ENCODE measurements around the gene TTR.

The TTR gene

DNA sequence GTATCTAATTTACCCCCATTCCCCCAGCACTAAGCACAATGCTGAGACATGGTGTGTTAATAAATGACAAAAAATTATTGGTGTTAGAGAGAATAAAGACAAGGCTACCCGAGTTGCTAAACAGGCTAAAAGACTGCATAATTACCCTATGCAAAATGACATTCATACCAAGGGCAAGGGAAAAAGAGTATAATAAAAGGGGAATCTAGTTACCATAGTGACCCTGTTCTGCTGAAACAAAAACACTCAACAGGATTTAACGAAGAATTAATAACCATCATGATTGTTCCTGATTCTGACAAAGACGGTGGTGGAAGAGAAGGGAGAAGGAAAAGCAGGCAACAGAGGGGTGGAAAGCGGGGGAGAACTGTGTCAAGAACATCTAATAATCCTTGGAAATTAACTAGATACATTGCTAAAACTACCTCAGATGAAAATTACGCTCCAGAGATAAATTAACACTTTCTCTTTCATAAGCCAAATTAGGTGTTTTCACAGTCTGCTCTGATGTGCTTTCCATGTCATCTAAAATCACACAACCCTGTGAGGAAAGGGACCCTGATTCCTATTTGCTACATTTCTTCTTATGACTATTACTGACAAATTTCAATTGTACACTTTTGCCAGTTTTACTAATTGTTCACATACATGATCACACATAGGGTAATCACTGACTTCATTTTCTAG, 25.5 kb downstream of the TTR start:
- no peak for DNase-seq

DNA sequence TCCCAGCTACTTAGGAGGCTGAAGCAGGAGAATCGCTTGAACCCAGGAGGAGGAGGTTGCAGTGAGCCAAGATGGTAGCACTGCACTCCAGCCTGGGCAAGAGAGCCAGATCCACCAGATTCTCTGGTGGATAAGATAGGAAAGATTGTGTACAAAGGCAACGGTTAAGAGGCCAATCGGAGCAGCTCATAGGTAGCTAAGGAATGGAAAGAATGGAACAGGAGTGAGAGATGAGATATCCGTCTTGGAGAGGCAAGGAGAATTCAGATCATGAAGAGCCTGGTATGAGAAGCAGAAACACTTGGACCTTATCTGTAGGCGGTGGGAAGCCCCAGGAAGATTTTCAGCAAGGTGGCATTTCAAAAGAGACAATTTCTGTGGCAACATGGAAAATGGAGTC, 27.1 kb downstream of the TTR start:
- DNase-seq: no peak

DNA sequence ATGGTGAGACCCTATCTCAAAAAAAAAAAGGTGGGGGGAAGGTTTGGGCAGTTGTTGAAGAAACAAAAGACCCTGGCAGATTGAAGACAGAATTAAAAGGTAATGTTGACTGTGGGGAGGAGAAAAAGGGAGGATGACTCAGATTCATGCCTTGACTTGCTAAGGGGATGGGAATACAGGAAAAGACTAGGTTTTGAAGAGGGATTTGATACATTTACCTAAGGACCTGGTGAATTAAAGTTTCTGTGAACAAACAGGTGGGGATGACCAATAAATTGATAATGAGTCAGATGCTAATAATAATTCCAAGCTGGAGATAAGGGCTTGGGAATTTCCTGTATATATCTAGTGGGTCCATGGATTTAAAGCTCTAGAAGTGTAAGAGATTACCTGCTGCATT, 27.6 kb downstream of the TTR start:
- DNase-seq: no peak

DNA sequence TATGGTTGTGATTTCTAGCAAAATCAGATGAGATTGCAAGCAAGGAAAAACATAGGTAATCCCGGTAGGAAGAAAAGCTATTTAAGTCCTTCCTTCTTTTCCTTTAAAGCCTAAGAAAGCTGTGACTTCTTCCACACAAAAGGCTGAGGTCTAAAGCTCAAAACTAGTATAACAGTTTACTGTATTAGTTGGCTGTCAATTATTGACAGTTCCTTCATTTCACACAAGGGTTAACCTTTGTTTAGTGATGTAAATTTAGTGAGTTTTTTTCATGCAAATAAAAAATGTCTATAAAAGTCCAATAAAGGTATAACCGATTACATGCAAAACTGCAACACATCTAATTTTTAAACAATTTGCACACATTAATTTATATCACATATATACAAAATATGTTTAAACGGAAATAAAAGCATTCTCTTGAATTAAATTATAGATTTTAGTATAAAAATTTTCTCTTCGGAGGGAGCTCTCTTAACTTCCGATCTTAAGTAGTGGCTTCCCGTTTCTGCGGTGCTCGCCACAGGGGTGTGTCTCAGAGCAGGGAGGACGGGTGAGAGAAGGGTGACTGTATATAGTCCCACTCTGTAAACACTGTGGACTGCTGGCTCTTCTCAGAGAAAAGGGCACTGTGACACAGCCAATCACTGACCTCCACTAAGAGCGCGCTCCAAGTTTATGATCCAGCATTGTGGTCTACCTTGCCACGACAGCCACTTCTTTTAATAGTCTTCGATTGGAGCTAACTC, 33.4 kb downstream of the TTR start:
- no peak for DNase-seq

DNA sequence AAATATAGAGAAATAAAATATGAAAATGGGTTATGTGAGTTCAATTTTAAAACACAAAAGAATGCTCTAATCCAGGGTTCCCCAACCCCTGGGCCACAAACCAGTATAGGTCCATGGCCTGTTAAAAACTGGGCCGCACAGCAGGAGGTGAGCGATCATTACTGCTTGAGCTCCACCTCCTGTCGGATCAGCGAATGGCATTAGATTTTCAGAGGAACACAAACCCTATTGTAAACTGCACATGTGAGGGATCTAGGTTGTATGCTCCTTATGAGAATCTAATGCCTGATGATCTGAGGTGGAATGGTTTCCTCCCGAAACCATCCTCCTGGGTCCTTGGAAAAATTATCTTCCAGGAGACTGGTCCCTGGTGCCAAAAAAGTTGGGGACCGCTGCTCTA, 34.7 kb downstream of the TTR start:
- DNase-seq: no peak

DNA sequence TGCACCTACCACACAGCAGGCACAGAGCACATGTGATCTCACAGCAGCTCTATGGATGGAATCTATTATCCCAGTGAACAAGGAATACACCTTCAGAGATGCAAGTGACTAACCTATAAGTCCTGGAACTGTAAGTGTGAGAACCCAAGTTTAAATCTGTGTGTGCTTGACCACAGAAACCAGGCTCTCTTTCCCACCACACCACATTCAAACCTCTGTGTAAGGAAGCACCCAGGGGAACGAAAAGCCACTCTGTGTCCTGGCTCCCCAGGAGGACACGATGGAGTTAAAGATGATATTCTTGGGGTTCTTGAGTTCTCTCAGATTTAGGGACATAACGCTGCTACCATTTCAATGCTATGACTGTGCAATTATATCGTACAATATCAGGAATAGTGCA, 38.9 kb downstream of the TTR start:
- no peak for DNase-seq

DNA sequence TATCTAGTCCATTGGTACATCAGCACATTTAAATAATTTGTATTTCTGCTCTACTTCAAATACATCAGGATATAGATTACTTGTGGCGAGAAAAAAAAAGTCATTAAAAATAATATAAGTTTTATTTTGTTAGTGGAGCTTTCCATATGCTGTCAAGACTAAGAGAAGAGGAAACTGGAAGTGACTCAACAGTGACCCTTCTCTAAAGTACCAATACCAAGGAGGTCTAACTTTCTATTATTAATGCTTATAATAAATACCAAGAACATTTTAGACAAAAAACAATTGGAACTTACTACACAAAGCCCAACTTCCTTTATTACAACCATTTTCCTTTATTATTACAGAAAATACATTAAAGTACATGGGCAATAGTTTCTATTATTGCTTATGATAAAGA, 39.8 kb downstream of the TTR start:
- no peak for DNase-seq

DNA sequence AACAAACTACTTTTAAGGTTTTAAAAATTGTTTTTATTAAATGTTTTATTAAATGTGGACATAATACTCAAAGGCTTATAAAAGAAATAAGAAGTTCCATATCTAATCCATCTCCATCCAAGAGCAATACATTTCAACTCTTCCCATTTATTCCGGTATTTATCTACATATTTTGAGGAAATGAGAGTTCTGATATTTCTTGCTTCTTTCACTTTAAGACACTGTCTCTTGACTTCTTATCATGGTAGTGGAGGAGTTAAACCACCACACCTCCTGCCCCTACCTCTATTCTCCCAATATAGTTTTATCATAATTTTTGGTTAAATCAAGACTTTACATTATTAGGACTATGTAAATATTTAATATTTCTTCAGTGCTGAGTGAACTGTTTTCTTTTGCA, 40.7 kb downstream of the TTR start:
- no peak for DNase-seq

DNA sequence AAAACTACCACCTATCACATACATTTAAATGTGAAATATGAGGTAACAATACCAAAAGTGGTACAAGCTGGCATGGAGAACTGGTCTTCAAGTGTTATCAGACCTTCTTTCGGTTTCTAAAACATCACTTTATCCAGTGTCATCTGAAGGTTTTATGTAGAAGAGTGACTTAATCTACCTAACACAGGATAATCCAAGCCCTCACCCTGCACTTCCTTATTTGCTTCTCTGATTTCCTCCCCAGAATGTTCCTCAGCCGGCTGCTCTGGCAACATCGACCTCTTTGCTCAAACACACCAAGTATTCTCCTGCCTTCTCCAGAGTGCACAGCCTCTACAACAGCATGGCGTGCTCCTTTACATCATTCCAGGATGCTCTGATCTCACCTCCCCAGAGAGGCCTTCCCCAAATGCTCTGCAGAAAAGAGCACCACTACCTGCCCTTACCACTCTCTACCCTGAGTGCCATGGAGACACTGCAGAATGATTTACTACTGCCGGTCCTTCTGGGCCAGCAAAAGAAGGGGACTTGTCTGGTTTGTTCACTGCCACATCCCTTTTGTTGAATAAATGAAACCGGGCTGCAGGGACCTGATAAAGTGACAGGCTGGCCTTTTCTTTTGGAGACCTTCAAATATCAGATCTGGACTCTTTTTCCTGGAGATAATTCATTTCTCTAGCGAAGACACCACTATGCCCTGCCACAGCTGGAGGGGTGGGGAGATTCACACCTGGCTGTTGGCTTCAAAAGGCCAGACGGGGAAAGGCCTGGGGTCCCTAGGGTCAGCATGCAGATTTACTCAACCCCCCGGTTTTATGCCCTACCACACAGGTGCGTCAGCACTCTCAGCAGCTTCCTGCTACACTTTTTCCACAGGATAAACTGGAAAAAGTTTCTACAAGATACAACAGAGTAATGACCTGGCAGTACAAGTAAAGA, 42.0 kb downstream of the TTR start:
- no peak for DNase-seq

DNA sequence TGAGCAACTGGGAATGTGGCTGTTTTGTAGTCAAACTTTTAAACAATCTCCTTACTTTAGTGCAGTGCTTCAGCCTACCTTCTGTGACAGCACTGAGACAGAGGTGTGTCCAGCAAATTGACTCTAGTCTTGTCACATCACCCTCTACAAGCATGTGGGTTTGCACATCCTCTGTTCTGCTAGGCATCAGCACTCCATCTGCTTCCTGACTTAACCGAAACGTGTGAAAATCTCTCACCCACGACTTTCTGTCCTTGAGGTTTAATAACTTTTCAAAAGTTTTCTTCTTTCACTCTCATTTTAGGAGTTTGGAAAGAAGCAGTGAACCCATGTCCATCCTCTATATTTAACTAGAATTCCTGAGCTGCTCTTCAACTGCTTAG, 42.6 kb downstream of the TTR start:
- no peak for DNase-seq

DNA sequence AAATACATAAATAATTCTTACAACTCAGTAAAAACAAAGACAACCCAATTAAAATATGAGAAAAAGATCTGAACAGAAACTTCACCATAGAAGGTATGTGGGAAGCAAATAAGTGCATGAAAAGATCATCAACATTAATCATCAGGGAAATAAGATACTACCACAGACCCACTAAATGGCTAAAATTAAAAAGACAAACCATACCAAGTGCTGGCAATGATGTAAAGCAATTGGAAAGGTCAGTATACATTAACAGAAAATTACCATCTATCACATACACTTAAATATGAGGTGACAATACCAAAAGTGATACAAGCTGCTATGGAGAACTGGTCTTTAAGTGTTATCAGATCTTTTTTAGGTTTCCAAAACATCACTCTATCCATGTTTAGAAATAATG, 44.7 kb downstream of the TTR start:
- no peak for DNase-seq

DNA sequence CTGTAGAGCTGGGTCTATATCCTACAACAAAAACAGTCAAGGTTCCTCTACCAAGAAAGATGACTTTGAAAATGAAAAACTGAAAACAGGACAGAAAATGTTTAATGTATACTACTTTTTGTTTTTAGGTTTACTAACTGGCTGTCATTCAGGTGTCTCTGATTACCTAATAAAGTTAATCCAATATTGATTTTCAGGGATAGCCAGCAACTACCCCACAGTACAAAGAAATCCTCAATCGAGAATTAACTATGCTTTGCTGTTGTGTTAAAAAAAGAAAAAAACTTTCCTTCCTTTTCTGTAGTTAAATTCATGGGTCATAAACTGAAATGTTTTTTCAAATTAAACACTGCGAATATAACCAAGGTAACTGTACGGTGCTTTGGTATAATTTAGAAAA, 45.8 kb downstream of the TTR start:
- DNase-seq: no peak

DNA sequence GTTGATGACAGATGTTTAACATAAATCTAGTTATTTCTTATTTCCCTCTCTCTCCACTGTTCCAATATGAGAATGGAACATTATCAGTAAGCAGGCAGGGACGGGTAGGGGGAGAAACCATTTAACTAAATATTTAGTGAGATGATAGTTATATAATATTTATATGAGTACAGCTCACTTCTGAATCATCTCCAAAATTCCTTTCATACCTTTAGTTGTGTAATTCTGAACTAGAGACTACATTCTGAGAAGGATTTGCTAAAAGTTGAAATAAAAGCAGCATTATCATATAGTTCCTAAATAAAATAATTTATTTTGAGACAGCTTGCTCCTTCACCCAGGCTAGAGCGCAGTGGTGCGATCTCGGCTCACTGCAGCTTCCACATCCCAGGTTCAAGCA, 51.3 kb downstream of the TTR start:
- DNase-seq: no peak

DNA sequence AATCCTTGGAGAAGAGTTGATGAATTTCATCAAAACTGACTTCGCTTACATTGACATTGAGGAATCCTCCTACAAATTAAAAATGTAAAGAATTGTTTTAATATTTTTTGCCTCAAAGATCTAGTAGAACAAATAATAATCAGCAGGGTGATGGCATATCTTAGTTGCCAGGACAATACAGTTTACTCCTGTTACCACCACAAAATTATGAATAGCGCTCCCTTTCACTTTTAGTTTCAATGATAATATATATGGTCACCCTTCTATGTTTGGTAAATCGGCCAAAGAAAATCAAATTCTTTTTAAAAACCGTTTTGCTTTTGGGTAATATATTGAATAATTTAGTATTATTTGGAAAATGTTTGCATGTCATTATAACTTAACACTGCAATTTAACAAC, 53.7 kb downstream of the TTR start:
- no peak for DNase-seq

DNA sequence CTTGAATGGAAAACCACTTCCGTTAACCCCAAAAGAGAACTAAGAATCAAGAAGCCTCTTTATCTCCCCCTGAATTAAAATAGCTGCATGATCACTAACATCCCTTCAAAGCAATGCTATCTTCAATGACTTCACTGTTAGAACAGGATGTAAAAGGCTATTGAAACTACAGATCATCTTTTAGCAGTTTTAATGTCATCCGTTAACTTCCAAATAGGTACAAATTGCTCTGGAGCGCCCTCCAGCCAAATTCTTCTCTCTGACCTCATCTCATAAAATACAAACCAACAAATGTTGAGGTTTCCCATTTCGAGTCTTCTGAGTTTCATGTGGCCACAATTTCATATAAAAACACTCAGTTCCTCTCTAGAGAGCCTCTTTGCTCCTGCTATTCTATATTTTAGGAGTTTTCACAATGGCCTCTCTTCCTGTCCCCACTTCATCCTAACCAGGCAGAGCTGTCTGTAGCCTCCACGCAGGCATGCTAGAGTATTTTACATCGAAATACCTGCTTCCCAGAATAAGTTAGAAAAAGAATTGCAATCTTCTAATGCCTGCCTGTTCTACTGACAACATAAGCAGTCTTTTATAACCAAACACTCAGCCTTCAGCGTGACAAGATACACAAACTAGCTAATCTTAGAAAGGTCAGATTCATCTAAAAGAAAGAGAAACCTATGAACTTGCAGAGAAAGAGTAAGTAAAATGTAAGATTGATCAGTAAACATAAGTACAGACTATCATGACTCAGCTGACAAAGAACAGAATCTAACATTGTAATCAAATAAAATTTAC, 54.9 kb downstream of the TTR start:
- no peak for DNase-seq

DNA sequence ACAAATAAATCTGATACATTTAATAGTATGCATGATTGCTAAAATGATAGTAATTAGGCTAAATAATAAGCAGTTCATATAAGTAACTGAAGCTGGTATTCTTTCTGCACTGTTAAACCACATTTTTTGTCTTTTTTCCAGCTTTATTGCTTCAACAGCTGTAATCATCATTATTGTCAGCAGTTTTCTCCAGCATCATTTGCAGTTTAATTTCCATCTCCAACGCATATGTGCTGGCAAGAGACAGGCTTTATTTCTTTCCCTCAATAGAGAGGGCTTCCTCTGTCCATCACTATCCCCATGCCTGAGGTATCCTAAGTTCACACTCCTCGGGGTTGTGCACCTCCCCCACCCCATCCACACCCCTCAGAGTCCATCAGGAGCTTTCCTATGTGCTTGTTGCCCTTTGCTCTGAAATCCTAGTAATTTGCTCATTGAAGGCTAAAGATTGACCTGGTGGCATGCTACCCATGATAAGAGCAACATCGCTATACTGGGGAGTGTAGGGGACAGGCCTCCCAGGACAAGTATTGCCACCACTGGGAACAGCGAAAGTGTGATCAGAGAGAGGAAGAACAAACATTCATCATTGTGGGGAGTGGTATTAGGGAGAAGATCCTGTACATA, 55.6 kb downstream of the TTR start:
- DNase-seq: no peak
